GM10248 (cell line): Measurements from ENCODE around the gene RBM44.
"Not testable (repeated sequence)": the region's sequence is repeated elsewhere in the genome, so short reads cannot be mapped to it uniquely, and the experiment has no call there.

Experiments
- CTCF ChIA-PET: fragments of 300-600 bp; sonication (Branson Sonifier 250); formaldehyde crosslinking; extraction: SDS; loops from one replicate; lab custom pipeline; 2021; ENCODE audit warnings: antibody characterized with exemption; lab: Yijun Ruan, JAX
- POLR2A ChIA-PET: fragments of 350-650 bp; sonication (Branson Sonifier 250); formaldehyde crosslinking; extraction: SDS; loops from one replicate; lab custom pipeline; 2020; ENCODE audit warnings: antibody characterized with exemption; lab: Yijun Ruan, JAX
- DNase-seq: peaks from one replicate; pipeline ENCODE4 v3.0.0; 2012; ENCODE audit errors: extremely low spot score
- TF ChIP-seq, protein P1 (sequence below): IDR thresholded peaks from 2 replicates; pipeline ENCODE4 v1.5.1; 2012; ENCODE audit warnings: mild to moderate bottlenecking, low read depth; ENCODE audit errors: extremely low read depth, missing control alignments, control extremely low read depth

Gene RBM44

DNA sequence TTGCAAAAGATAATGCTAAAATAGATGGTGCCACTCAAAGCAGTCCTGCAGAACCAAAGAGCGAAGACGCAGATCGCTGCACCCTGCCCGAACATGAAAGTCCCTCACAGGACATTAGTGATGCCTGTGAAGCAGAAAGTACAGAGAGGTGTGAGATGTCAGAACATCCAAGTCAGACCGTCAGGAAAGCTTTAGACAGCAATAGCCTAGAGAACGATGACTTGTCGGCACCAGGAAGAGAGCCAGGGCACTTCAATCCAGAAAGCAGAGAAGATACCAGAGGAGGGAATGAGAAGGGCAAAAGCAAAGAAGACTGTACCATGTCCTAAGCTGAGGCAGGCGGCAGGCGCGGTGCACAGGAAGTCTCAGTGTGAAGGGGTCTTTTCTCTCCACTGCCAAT, 34.8 kb upstream of the RBM44 start:
- TF ChIP-seq, protein P1, sequence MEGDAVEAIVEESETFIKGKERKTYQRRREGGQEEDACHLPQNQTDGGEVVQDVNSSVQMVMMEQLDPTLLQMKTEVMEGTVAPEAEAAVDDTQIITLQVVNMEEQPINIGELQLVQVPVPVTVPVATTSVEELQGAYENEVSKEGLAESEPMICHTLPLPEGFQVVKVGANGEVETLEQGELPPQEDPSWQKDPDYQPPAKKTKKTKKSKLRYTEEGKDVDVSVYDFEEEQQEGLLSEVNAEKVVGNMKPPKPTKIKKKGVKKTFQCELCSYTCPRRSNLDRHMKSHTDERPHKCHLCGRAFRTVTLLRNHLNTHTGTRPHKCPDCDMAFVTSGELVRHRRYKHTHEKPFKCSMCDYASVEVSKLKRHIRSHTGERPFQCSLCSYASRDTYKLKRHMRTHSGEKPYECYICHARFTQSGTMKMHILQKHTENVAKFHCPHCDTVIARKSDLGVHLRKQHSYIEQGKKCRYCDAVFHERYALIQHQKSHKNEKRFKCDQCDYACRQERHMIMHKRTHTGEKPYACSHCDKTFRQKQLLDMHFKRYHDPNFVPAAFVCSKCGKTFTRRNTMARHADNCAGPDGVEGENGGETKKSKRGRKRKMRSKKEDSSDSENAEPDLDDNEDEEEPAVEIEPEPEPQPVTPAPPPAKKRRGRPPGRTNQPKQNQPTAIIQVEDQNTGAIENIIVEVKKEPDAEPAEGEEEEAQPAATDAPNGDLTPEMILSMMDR, result no peak
- ChIA-PET POLR2A (no interaction called here), CTCF (no interaction called here)
- DNase-seq, result no peak

GRCh38 chr2:237765122-237765521, 33.5 kb upstream of the RBM44 start:
- CTCF ChIA-PET, DNase-seq: not testable (repeated sequence)
- POLR2A ChIA-PET, result interaction anchor here (0.7 kb wide), 1 partner anchor 62 kb away, joined by 8 read pairs; no protein-coding TSS in a partner anchor

- no peak for DNase-seq
- POLR2A ChIA-PET, result interaction anchor here (0.7 kb wide), 1 partner anchor 63 kb away, joined by 8 read pairs; no protein-coding TSS in a partner anchor
- CTCF ChIA-PET, result interaction anchor here (1.0 to 1.8 kb wide), 3 partner anchors 9 to 253 kb away, joined by 3 to 8 read pairs (median 4); no protein-coding TSS in a partner anchor
- TF ChIP-seq, protein P1, result no peak
These were observed 32.7 kb upstream of the RBM44 start for GRCh38 chr2:237765875-237766274.

GRCh38 chr2:237766340-237766739, 32.2 kb upstream of the RBM44 start:
- TF ChIP-seq, protein P1, result no peak

DNA sequence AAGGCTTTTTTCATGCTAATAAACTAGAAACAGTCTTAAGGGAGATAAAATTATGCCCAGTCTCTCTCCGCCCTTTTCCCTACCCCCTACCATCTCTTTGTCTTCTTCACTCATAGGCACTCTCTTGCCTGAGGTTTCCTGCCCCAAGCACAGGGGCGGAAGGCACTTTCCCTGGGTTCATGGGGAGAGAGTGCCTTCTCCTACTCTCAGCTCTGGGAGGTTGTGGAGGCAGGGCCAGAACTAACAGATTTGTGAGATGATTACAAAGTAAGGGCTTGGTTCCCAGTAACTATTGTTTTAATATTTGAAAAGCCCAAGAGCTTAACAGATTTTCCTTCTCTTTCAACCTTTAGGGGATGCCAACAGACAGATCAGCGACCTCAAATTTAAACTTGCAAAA, 26.1 kb upstream of the RBM44 start:
- ChIA-PET CTCF (no interaction called here), POLR2A (no interaction called here)
- TF ChIP-seq, protein P1, result no peak
- no peak for DNase-seq

More at GRCh38 chr2:237766340-237766739, 32.2 kb upstream of the RBM44 start:
- ChIA-PET CTCF (interaction anchor here (1.0 to 1.8 kb wide), 3 partner anchors 9 to 254 kb away, joined by 3 to 8 read pairs (median 4); no protein-coding TSS in a partner anchor), POLR2A (no interaction called here)
- DNase-seq, result no peak

- CTCF ChIA-PET, result interaction anchor here (0.8 to 3.6 kb wide), 2 partner anchors 96 to 101 kb away, joined by 3 to 33 read pairs; no protein-coding TSS in a partner anchor
- DNase-seq, result no peak
- TF ChIP-seq, protein P1, result no peak
- POLR2A ChIA-PET, result no interaction called here
These were observed 24.8 kb upstream of the RBM44 start for GRCh38 chr2:237773826-237774225.

- ChIA-PET POLR2A (no interaction called here), CTCF (interaction anchor here (0.9 to 3.6 kb wide), 20 partner anchors 8 to 262 kb away, joined by 3 to 33 read pairs (median 4); no protein-coding TSS in a partner anchor)
- peak; percentile 69 for DNase-seq
- TF ChIP-seq, protein P1, result peak; percentile 49
These were observed 23.6 kb upstream of the RBM44 start for GRCh38 chr2:237774811-237775553.
